Measurements from ENCODE around the gene SZT2.

SZT2 gene

DNA sequence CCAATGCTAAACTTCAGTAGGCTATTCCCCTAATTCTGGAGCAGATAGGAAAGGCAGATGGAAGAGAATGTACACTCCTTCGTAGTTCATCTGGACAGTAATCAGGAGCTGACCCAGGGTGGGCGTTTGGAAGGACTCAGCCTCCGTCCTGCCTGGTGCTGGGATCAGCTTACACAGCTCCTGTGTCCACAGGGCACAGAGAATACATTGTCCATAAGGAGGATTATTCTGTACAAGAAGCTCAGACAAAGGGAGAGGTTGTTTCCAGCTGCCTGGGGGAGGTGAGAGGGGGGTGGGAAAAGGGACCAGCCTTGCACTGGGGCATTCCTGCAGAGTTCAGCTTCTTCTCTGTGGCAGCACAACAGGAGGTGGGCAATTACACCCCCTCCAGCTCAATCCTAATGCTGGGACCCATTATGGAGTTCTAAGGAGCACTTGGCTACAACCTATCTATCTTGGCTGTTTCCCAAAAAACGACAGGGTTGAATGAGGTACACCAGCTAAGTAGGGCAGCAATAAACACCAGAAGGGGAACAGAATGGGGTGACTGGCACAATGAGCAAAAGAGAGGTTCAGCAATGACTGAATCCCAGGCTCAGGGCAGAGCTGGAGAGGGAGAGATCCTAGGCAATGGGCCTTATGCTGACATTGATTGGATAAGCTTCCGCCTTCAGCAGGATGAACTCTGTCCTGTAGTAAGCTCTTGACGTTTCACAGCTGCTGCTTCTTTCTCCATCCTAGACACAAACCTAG, 7.5 kb upstream of the SZT2 start:
- no peak overlapping the region for H3K4me3 ChIP-seq (ENCODE audit: low read depth, low read length)
- H3K36me3 ChIP-seq (ENCODE audit: control insufficient read depth, insufficient read depth, low read length): no peaks in the 10 kb centered on the region
- H3K4me2 ChIP-seq (ENCODE audit: low read length): no peak overlapping the region
- H3K4me1 ChIP-seq: no peaks in the 10 kb centered on the region
- H3K79me2 ChIP-seq: no peaks in the 10 kb centered on the region
- no peaks in the 10 kb centered on the region for H3K27me3 ChIP-seq (ENCODE audit: control insufficient read depth, insufficient read depth, low read length)
- no peak overlapping the region for H2AFZ ChIP-seq
- H3K27ac ChIP-seq: no peak overlapping the region
- TF ChIP-seq, protein P1, sequence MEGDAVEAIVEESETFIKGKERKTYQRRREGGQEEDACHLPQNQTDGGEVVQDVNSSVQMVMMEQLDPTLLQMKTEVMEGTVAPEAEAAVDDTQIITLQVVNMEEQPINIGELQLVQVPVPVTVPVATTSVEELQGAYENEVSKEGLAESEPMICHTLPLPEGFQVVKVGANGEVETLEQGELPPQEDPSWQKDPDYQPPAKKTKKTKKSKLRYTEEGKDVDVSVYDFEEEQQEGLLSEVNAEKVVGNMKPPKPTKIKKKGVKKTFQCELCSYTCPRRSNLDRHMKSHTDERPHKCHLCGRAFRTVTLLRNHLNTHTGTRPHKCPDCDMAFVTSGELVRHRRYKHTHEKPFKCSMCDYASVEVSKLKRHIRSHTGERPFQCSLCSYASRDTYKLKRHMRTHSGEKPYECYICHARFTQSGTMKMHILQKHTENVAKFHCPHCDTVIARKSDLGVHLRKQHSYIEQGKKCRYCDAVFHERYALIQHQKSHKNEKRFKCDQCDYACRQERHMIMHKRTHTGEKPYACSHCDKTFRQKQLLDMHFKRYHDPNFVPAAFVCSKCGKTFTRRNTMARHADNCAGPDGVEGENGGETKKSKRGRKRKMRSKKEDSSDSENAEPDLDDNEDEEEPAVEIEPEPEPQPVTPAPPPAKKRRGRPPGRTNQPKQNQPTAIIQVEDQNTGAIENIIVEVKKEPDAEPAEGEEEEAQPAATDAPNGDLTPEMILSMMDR (IDR thresholded peaks at IDR 0.05): no peak
- no peaks in the 10 kb centered on the region for H3K9me3 ChIP-seq (ENCODE audit: control insufficient read depth, low read length)
- H3K9ac ChIP-seq: no peak overlapping the region

DNA sequence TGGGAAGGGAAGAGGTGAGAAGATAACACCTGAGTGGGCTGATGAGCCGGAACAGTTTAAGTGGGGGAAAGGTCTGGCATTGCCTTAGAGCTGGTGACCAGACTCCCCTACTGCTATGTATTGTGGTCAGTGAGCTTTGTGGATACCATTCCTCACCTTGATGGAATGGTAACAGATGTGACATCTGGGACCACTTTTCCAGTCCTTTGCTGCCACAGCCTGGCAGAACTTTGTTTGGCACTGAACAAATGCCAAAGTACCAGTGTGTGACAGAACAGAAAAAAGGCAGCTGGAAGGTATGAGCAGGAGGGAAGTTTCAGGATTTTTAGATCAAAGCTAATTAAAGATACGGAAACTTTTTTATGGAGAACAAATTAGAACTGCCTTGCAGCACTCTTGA, 6.2 kb upstream of the SZT2 start:
- Histone ChIP-seq H3K36me3 (ENCODE audit: control insufficient read depth, insufficient read depth, low read length) (no peaks in the 10 kb centered on the region), H2AFZ (no peak overlapping the region), H3K27me3 (ENCODE audit: control insufficient read depth, insufficient read depth, low read length) (no peaks in the 10 kb centered on the region), H3K4me1 (no peaks in the 10 kb centered on the region), H3K4me3 (ENCODE audit: low read depth, low read length) (no peak overlapping the region), H3K79me2 (no peaks in the 10 kb centered on the region), H3K4me2 (ENCODE audit: low read length) (no peak overlapping the region), H3K9me3 (ENCODE audit: control insufficient read depth, low read length) (no peaks in the 10 kb centered on the region), H3K27ac (no peak overlapping the region), H3K9ac (no peak overlapping the region)
- TF ChIP-seq, protein P1 (IDR thresholded peaks at IDR 0.05): no peak

DNA sequence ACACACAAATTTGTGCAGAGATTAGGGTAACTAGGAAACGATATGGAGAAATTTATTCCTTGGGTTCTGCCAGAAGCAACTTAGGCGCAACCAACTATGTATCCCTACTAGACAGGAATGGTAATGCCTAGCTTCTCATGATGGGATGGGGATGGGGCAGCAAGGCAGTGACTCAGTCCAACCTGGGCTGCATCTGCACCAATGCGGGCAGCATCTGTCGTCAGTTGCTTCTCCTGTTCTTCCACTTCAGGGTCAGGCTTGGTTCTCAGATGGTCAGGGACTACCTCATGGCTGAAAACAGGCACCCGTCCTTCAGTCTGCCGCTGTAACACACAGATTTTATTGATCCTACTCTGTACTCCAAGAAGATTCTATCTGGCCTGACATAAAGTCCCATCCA, 3.0 kb upstream of the SZT2 start:
- H3K79me2 ChIP-seq: peaks cover 12% of the 10 kb centered on the region
- no peak overlapping the region for H3K4me3 ChIP-seq (ENCODE audit: low read depth, low read length)
- H3K4me2 ChIP-seq (ENCODE audit: low read length): no peak overlapping the region
- no peak overlapping the region for H3K27ac ChIP-seq
- H2AFZ ChIP-seq: no peak overlapping the region
- no peaks in the 10 kb centered on the region for H3K9me3 ChIP-seq (ENCODE audit: control insufficient read depth, low read length)
- no peak overlapping the region for H3K9ac ChIP-seq
- TF ChIP-seq, protein P1 (IDR thresholded peaks at IDR 0.05): no peak
- H3K36me3 ChIP-seq (ENCODE audit: control insufficient read depth, insufficient read depth, low read length): no peaks in the 10 kb centered on the region
- no peaks in the 10 kb centered on the region for H3K27me3 ChIP-seq (ENCODE audit: control insufficient read depth, insufficient read depth, low read length)
- peaks cover 4% of the 10 kb centered on the region for H3K4me1 ChIP-seq

DNA sequence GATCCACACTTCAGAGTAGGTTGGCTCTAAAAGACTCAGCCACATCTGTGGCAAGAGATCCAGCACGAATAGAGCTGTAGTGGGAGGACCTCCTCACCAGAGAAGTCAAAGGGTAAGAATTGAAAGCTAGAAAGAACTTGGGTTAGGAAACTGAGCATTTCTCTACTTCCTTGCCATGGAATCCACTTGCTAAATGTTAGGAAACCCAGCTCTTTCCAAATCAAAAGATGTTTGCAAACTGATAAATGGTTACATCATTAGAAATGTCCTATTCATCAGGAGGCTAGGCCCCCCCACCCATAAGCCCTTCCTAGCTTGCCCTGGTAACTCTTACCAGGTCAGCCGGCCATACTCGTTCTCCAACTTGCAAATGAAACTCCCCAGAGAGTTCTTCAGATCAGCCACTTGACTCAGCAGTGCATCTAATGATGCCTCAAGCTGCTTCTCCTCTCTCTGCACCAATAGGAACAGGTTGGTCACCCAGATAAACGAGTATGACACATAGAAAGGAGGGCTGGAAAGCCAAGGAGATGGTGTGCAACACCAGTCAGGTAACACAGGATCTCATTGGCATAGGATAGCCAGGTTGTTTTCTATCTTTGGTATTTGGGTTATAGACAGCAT, 1.6 kb upstream of the SZT2 start:
- peaks cover 10% of the 10 kb centered on the region for H3K4me1 ChIP-seq
- peaks cover 12% of the 10 kb centered on the region for H3K79me2 ChIP-seq
- TF ChIP-seq, protein P1 (IDR thresholded peaks at IDR 0.05): no peak
- H3K4me3 ChIP-seq (ENCODE audit: low read depth, low read length): no peak overlapping the region
- no peak overlapping the region for H3K27ac ChIP-seq
- H3K27me3 ChIP-seq (ENCODE audit: control insufficient read depth, insufficient read depth, low read length): no peaks in the 10 kb centered on the region
- no peak overlapping the region for H2AFZ ChIP-seq
- H3K36me3 ChIP-seq (ENCODE audit: control insufficient read depth, insufficient read depth, low read length): no peaks in the 10 kb centered on the region
- no peaks in the 10 kb centered on the region for H3K9me3 ChIP-seq (ENCODE audit: control insufficient read depth, low read length)
- H3K4me2 ChIP-seq (ENCODE audit: low read length): peak overlapping the region; percentile 92
- H3K9ac ChIP-seq: no peak overlapping the region
